Measurements from ENCODE around the gene IFITM2. TPM values are rescaled to one million over a fixed set of nuclear protein-coding genes. Genes with fewer than 3 reads are reported as not detected.

IFITM2 gene
- total and polyA plus RNA-seq, 2 of the 4 experiments (the other 2 are of a cell fraction): 31.2 to 564 TPM

GRCh38 chr11:279040-279965, 28.3 kb upstream of the IFITM2 start:
- H3K4me3 ChIP-seq (ENCODE audit: insufficient read depth, low read depth, low read length): no peak overlapping the region
- TF ChIP-seq, protein P1, sequence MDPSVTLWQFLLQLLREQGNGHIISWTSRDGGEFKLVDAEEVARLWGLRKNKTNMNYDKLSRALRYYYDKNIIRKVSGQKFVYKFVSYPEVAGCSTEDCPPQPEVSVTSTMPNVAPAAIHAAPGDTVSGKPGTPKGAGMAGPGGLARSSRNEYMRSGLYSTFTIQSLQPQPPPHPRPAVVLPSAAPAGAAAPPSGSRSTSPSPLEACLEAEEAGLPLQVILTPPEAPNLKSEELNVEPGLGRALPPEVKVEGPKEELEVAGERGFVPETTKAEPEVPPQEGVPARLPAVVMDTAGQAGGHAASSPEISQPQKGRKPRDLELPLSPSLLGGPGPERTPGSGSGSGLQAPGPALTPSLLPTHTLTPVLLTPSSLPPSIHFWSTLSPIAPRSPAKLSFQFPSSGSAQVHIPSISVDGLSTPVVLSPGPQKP (IDR thresholded peaks at IDR 0.05; ENCODE audit: borderline replicate concordance, low read depth, low read length): no peak
- no peak for TF ChIP-seq BHLHE40 (IDR thresholded peaks at IDR 0.05; ENCODE audit: low read depth, low read length)
- TF ChIP-seq, protein P2, sequence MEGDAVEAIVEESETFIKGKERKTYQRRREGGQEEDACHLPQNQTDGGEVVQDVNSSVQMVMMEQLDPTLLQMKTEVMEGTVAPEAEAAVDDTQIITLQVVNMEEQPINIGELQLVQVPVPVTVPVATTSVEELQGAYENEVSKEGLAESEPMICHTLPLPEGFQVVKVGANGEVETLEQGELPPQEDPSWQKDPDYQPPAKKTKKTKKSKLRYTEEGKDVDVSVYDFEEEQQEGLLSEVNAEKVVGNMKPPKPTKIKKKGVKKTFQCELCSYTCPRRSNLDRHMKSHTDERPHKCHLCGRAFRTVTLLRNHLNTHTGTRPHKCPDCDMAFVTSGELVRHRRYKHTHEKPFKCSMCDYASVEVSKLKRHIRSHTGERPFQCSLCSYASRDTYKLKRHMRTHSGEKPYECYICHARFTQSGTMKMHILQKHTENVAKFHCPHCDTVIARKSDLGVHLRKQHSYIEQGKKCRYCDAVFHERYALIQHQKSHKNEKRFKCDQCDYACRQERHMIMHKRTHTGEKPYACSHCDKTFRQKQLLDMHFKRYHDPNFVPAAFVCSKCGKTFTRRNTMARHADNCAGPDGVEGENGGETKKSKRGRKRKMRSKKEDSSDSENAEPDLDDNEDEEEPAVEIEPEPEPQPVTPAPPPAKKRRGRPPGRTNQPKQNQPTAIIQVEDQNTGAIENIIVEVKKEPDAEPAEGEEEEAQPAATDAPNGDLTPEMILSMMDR (conservative IDR thresholded peaks at IDR 0.05; ENCODE audit: low read depth, low read length): no peak
- no peak for TF ChIP-seq POLR2A (IDR thresholded peaks at IDR 0.05; ENCODE audit: low read depth, low read length)
- TF ChIP-seq, protein P3, sequence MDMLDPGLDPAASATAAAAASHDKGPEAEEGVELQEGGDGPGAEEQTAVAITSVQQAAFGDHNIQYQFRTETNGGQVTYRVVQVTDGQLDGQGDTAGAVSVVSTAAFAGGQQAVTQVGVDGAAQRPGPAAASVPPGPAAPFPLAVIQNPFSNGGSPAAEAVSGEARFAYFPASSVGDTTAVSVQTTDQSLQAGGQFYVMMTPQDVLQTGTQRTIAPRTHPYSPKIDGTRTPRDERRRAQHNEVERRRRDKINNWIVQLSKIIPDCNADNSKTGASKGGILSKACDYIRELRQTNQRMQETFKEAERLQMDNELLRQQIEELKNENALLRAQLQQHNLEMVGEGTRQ (IDR thresholded peaks at IDR 0.05; ENCODE audit: low read depth, low read length): no peak
- TF ChIP-seq RAD21 (IDR thresholded peaks at IDR 0.05; ENCODE audit: low read length): no peak
- no peak for TF ChIP-seq MXI1 (IDR thresholded peaks at IDR 0.05; ENCODE audit: borderline replicate concordance, low read depth, low read length)
- no peak for TF ChIP-seq CEBPB (IDR thresholded peaks at IDR 0.05; ENCODE audit: low read depth, low read length)
- no peak for TF ChIP-seq NFE2L2 (IDR thresholded peaks at IDR 0.05; ENCODE audit: low read depth, low read length)
- TF ChIP-seq CHD1 (IDR thresholded peaks at IDR 0.05; ENCODE audit: low read depth, low read length): no peak
- TF ChIP-seq MAZ (IDR thresholded peaks at IDR 0.05; ENCODE audit: borderline replicate concordance, low read depth, low read length): no peak
- no peak for TF ChIP-seq MAFK (IDR thresholded peaks at IDR 0.05; ENCODE audit: low read depth, low read length)
- TF ChIP-seq RFX5 (IDR thresholded peaks at IDR 0.05; ENCODE audit: low read depth, low read length): no peak
- no peak for TF ChIP-seq RCOR1 (IDR thresholded peaks at IDR 0.05; ENCODE audit: insufficient replicate concordance, low read length)
- no peak for TF ChIP-seq SMC3 (IDR thresholded peaks at IDR 0.05; ENCODE audit: low read depth, low read length)
- H3K79me1 ChIP-seq (ENCODE audit: low read depth in 1 of 2, low read length in 2 of 2): no peaks in the 10 kb centered on the region
- H3K23ac ChIP-seq (ENCODE audit: low read depth, low read length): no peak overlapping the region
- intact Hi-C loops (cut with micrococcal nuclease): no loop called here
- H3K27ac ChIP-seq (ENCODE audit: insufficient read depth, low read length): no peak overlapping the region
- BruUV-seq (replicated peaks): no TSS peak
- no peak overlapping the region for H2BK120ac ChIP-seq (ENCODE audit: low read depth, low read length)
- no peak overlapping the region for H4K8ac ChIP-seq (ENCODE audit: low read depth in 2 of 2, low read length in 2 of 2)
- H3K9me1 ChIP-seq (ENCODE audit: insufficient read depth, low read length): no peaks in the 10 kb centered on the region
- H3K27me3 ChIP-seq (ENCODE audit: control insufficient read depth, insufficient read depth, low read length): peaks cover 74% of the 10 kb centered on the region
- H4K91ac ChIP-seq (ENCODE audit: insufficient read depth, low read depth, low read length): no peak overlapping the region
- no peak overlapping the region for H2BK5ac ChIP-seq (ENCODE audit: low read depth, low read length, poor library complexity, severe bottlenecking)
- H2AK5ac ChIP-seq (ENCODE audit: low read depth, low read length): no peak overlapping the region
- no peak overlapping the region for H2BK15ac ChIP-seq (ENCODE audit: low read depth, low read length)
- H3K4ac ChIP-seq (ENCODE audit: low read depth, low read length): no peak overlapping the region
- POLR2A ChIA-PET (ENCODE audit: unreplicated experiment): no interaction called here
- no peaks in the 10 kb centered on the region for H4K20me1 ChIP-seq (ENCODE audit: insufficient read depth, low read length)
- no peak overlapping the region for H4K5ac ChIP-seq (ENCODE audit: low read depth, low read length)
- no peak overlapping the region for H3K56ac ChIP-seq (ENCODE audit: extremely low read depth, insufficient read depth, low read length)
- no peaks in the 10 kb centered on the region for H3K36me3 ChIP-seq (ENCODE audit: control insufficient read depth, insufficient read depth, low read length)
- dilution Hi-C loops (cut with HindIII; ENCODE audit: low sequenced_read_pairs, unreplicated experiment): no loop called here
- no peak overlapping the region for H3K9ac ChIP-seq (ENCODE audit: low read depth, low read length)
- in situ Hi-C loops (cut with MboI; ENCODE audit: low sequenced_read_pairs): loop anchor here (5.0 kb wide), 1 partner anchor 37 kb away; no protein-coding TSS in a partner anchor
- H3K4me1 ChIP-seq (ENCODE audit: control insufficient read depth, insufficient read depth, low read length): no peaks in the 10 kb centered on the region
- no peak overlapping the region for H3K4me2 ChIP-seq (ENCODE audit: low read depth, low read length)
- H3K9me3 ChIP-seq (ENCODE audit: control insufficient read depth, insufficient read depth, low read length): peaks cover 4% of the 10 kb centered on the region
- WGBS, 2 experiments (ENCODE audit: extremely low coverage in 2 of 2, insufficient read length in 1 of 2): 11% methylated on average over 47 of the region's 97 CpGs; no CpG with 5 or more reads in 1 of the 2 experiments
- no peak for DNase-seq
- no peak overlapping the region for H3K18ac ChIP-seq (ENCODE audit: low read depth, low read length)
- CTCF ChIA-PET: no interaction called here
- no peak for ATAC-seq (ENCODE audit: low read depth)
- H2AK9ac ChIP-seq (replicated peaks; ENCODE audit: low read depth, low read length, poor library complexity): no peak overlapping the region
- H3K14ac ChIP-seq (replicated peaks; ENCODE audit: low read depth, low read length): no peak overlapping the region
- peak overlapping the region; percentile 67 for H2AFZ ChIP-seq (replicated peaks; ENCODE audit: low read length, poor library complexity)
- H2BK20ac ChIP-seq (ENCODE audit: low read depth, low read length): no peak overlapping the region

Measured in IMR-90 (cell line).